Karpas-422 (cell line): Measurements from ENCODE around the gene C12orf75. TPM values are rescaled to one million over a fixed set of nuclear protein-coding genes. Genes with fewer than 3 reads are reported as not detected.

ENCODE experiments used
- DNase-seq: peaks from one replicate; pipeline ENCODE4 v3.0.0-alpha.2; 2015
- H2AFZ ChIP-seq: fragments of 200-600 bp; sonication (generic); 2 replicates; pipeline ENCODE4 v1.6.1; 2014; ENCODE audit warnings: antibody characterized with exemption, low read length, mixed read lengths
- H3K27ac ChIP-seq: fragments of 200-600 bp; sonication (generic); 2 replicates; pipeline ENCODE4 v1.5.1; 2014; ENCODE audit warnings: mild to moderate bottlenecking, low read length, moderate library complexity
- H3K27me3 ChIP-seq: fragments of 200-600 bp; sonication (generic); 2 replicates; pipeline ENCODE4 v1.6.1; 2014; ENCODE audit warnings: low read length, mixed read lengths
- H3K36me3 ChIP-seq: fragments of 200-600 bp; sonication (generic); 2 replicates; pipeline ENCODE4 v1.6.1; 2014; ENCODE audit warnings: low read length, mixed read lengths; ENCODE audit not compliant: insufficient read depth
- H3K4me1 ChIP-seq: fragments of 200-600 bp; sonication (generic); 2 replicates; pipeline ENCODE4 v1.6.1; 2014; ENCODE audit warnings: mild to moderate bottlenecking, low read length, mixed read lengths
- H3K4me2 ChIP-seq: fragments of 200-600 bp; sonication (generic); 2 replicates; pipeline ENCODE4 v1.6.1; 2014; ENCODE audit warnings: low read length, low read depth, mild to moderate bottlenecking; ENCODE audit not compliant: poor library complexity, severe bottlenecking
- H3K4me3 ChIP-seq: fragments of 200-600 bp; sonication (generic); 2 replicates; pipeline ENCODE4 v1.5.1; 2014; ENCODE audit warnings: mild to moderate bottlenecking, antibody characterized with exemption, low read length, mixed read lengths
- H3K79me2 ChIP-seq: fragments of 200-600 bp; sonication (generic); 2 replicates; pipeline ENCODE4 v1.6.1; 2014; ENCODE audit warnings: mild to moderate bottlenecking, low read length, mixed read lengths
- H3K9ac ChIP-seq: fragments of 200-600 bp; sonication (generic); 2 replicates; pipeline ENCODE4 v1.6.0; 2014; ENCODE audit warnings: low read length
- H3K9me2 ChIP-seq: fragments of 200-600 bp; sonication (generic), shearing (Covaris generic); replicated peaks from 2 replicates; pipeline ENCODE4 v1.6.0; 2014; ENCODE audit warnings: mild to moderate bottlenecking, low read length, moderate library complexity; ENCODE audit not compliant: insufficient read depth
- H3K9me3 ChIP-seq: fragments of 300-700, 200-600 bp; sonication (generic); 2 replicates; pipeline ENCODE4 v1.6.1; 2014; ENCODE audit warnings: low read length, mixed read lengths
- H4K20me1 ChIP-seq: fragments of 200-600 bp; sonication (generic); 2 replicates; pipeline ENCODE4 v1.6.1; 2014; ENCODE audit warnings: mild to moderate bottlenecking, antibody characterized with exemption, low read length, low read depth; ENCODE audit not compliant: insufficient read depth
- total RNA-seq: library from RNA; depleted of rRNA; stranded (reverse); fragments of >200 nt; shearing (Covaris generic); gene quantifications from 2 replicates; pipeline ENCODE4 v1.2.3, GENCODE V29; 2014; ENCODE audit warnings: low replicate concordance

The C12orf75 gene
- total RNA-seq, 1 experiment from 2014 or later, result 291 TPM

GRCh38 chr12:105315130-105315529, 15.4 kb upstream of the C12orf75 start:
- H4K20me1 ChIP-seq, result no peaks in the 10 kb centered on the region
- H3K9ac ChIP-seq, result no peak overlapping the region
- H3K4me1 ChIP-seq, result peaks cover 4% of the 10 kb centered on the region
- H3K79me2 ChIP-seq, result no peaks in the 10 kb centered on the region
- H2AFZ ChIP-seq, result no peak overlapping the region
- H3K9me2 ChIP-seq, result no peaks in the 10 kb centered on the region
- no peak overlapping the region for H3K4me2 ChIP-seq
- DNase-seq, result no peak
- no peak overlapping the region for H3K4me3 ChIP-seq
- H3K36me3 ChIP-seq, result no peaks in the 10 kb centered on the region
- H3K27ac ChIP-seq, result no peak overlapping the region
- H3K27me3 ChIP-seq, result no peaks in the 10 kb centered on the region
- no peaks in the 10 kb centered on the region; the same call in 1 of the 2 replicates for H3K9me3 ChIP-seq

GRCh38 chr12:105315726-105316125, 14.8 kb upstream of the C12orf75 start:
- no peak overlapping the region for H3K4me3 ChIP-seq
- H3K4me2 ChIP-seq, result no peak overlapping the region
- no peaks in the 10 kb centered on the region for H3K9me2 ChIP-seq
- H3K36me3 ChIP-seq, result no peaks in the 10 kb centered on the region
- no peaks in the 10 kb centered on the region for H3K27me3 ChIP-seq
- no peaks in the 10 kb centered on the region for H4K20me1 ChIP-seq
- H3K79me2 ChIP-seq, result no peaks in the 10 kb centered on the region
- no peaks in the 10 kb centered on the region; the same call in 1 of the 2 replicates for H3K9me3 ChIP-seq
- H2AFZ ChIP-seq, result no peak overlapping the region
- no peak overlapping the region for H3K9ac ChIP-seq
- no peak for DNase-seq
- no peak overlapping the region for H3K27ac ChIP-seq
- peaks cover 9% of the 10 kb centered on the region for H3K4me1 ChIP-seq

- Histone ChIP-seq H3K27ac (no peak overlapping the region), H3K27me3 (no peaks in the 10 kb centered on the region), H3K36me3 (no peaks in the 10 kb centered on the region), H3K9me2 (no peaks in the 10 kb centered on the region), H4K20me1 (no peaks in the 10 kb centered on the region), H3K4me1 (peaks cover 24% of the 10 kb centered on the region), H3K79me2 (no peaks in the 10 kb centered on the region), H3K9ac (no peak overlapping the region), H3K4me2 (no peak overlapping the region), H2AFZ (no peak overlapping the region), H3K4me3 (no peak overlapping the region), H3K9me3 (no peaks in the 10 kb centered on the region; the same call in 1 of the 2 replicates)
- DNase-seq, result no peak
Measured at GRCh38 chr12:105316931-105317852, 13.3 kb upstream of the C12orf75 start.

GRCh38 chr12:105317942-105318621, 12.4 kb upstream of the C12orf75 start:
- Histone ChIP-seq H3K27me3 (no peaks in the 10 kb centered on the region), H3K4me2 (no peak overlapping the region), H3K4me1 (peaks cover 33% of the 10 kb centered on the region), H3K27ac (no peak overlapping the region), H3K36me3 (no peaks in the 10 kb centered on the region), H3K79me2 (no peaks in the 10 kb centered on the region), H3K9me3 (no peaks in the 10 kb centered on the region; the same call in 1 of the 2 replicates), H3K4me3 (no peak overlapping the region), H3K9me2 (no peaks in the 10 kb centered on the region), H3K9ac (no peak overlapping the region), H4K20me1 (no peaks in the 10 kb centered on the region), H2AFZ (no peak overlapping the region)
- DNase-seq, result no peak

GRCh38 chr12:105318651-105319483, 11.6 kb upstream of the C12orf75 start:
- Histone ChIP-seq H3K9ac (no peak overlapping the region), H4K20me1 (no peaks in the 10 kb centered on the region), H3K36me3 (no peaks in the 10 kb centered on the region), H3K9me2 (no peaks in the 10 kb centered on the region), H3K79me2 (no peaks in the 10 kb centered on the region), H3K4me3 (no peak overlapping the region), H2AFZ (no peak overlapping the region), H3K27me3 (no peaks in the 10 kb centered on the region), H3K9me3 (no peaks in the 10 kb centered on the region; the same call in 1 of the 2 replicates), H3K4me2 (no peak overlapping the region), H3K27ac (no peak overlapping the region), H3K4me1 (peaks cover 33% of the 10 kb centered on the region)
- no peak for DNase-seq

GRCh38 chr12:105319691-105320209, 10.7 kb upstream of the C12orf75 start:
- Histone ChIP-seq H3K4me2 (peak overlapping the region; percentile 21), H3K4me3 (no peak overlapping the region), H3K36me3 (no peaks in the 10 kb centered on the region), H3K27ac (no peak overlapping the region), H3K4me1 (peaks cover 33% of the 10 kb centered on the region), H2AFZ (peak overlapping the region; percentile 49; the same call in 1 of the 2 replicates), H4K20me1 (no peaks in the 10 kb centered on the region), H3K9ac (no peak overlapping the region), H3K27me3 (no peaks in the 10 kb centered on the region), H3K9me3 (no peaks in the 10 kb centered on the region; the same call in 1 of the 2 replicates), H3K9me2 (no peaks in the 10 kb centered on the region), H3K79me2 (no peaks in the 10 kb centered on the region)
- DNase-seq, result peak; percentile 81

- Histone ChIP-seq H3K4me1 (peaks cover 33% of the 10 kb centered on the region), H3K79me2 (no peaks in the 10 kb centered on the region), H3K27me3 (no peaks in the 10 kb centered on the region), H3K4me3 (peak overlapping the region; percentile 43; the same call in 1 of the 2 replicates), H4K20me1 (no peaks in the 10 kb centered on the region), H2AFZ (peak overlapping the region; percentile 79), H3K9me3 (no peaks in the 10 kb centered on the region), H3K36me3 (no peaks in the 10 kb centered on the region), H3K27ac (peak overlapping the region; percentile 63), H3K9me2 (no peaks in the 10 kb centered on the region), H3K4me2 (peak overlapping the region; percentile 64), H3K9ac (peak overlapping the region; percentile 48)
- DNase-seq, result peak; percentile 79
Measured at GRCh38 chr12:105321125-105321524, 9.4 kb upstream of the C12orf75 start.
